Measurements from ENCODE around the gene RNMT.

The RNMT gene

DNA sequence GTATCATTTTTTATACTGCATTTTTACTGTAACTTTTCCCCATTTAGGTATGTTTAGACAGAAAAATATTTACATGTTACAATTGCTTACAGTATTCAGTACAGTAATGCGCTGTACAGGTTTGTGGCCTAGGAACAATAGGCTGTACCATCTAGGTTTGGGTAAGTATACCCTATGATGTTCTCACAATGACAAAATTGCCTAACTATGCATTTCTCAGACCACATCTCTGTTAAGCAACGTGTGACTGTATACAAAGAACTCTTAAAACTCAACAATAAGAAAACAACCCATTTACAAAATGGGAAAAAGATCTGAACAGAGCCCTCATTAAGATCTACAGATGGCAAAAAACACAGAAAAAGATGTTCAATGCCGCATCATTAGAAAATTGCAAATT, 29.5 kb upstream of the RNMT start:
- TF ChIP-seq, protein P1, sequence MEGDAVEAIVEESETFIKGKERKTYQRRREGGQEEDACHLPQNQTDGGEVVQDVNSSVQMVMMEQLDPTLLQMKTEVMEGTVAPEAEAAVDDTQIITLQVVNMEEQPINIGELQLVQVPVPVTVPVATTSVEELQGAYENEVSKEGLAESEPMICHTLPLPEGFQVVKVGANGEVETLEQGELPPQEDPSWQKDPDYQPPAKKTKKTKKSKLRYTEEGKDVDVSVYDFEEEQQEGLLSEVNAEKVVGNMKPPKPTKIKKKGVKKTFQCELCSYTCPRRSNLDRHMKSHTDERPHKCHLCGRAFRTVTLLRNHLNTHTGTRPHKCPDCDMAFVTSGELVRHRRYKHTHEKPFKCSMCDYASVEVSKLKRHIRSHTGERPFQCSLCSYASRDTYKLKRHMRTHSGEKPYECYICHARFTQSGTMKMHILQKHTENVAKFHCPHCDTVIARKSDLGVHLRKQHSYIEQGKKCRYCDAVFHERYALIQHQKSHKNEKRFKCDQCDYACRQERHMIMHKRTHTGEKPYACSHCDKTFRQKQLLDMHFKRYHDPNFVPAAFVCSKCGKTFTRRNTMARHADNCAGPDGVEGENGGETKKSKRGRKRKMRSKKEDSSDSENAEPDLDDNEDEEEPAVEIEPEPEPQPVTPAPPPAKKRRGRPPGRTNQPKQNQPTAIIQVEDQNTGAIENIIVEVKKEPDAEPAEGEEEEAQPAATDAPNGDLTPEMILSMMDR (IDR thresholded peaks at IDR 0.05; ENCODE audit: extremely low read depth, insufficient read depth, missing control alignments) = no peak
- in situ Hi-C loops (cut with MboI; ENCODE audit: low pct_unique_long_range_greater_than_20kb, low sequenced_read_pairs, unreplicated experiment) = no loop called here
- no peak for DNase-seq (ENCODE audit: low spot score)

DNA sequence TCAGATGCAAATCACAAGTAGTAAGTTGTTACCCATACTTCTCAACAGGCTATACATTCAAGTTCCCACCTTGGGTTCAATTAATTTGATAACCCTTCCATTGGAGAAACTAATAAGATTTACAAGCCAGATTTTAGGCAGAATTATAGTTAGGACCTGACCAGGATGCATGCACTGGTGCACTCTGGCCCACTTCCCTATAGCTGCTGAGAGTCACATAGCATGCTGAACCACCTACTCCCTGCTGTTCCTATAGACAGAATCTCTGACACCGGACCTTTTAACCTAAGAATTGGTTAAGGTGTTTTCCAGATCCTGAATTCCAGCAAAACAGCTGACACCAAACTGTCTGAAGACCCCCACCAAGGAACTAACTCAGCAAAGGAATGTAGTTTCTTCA, 26.3 kb upstream of the RNMT start:
- DNase-seq (ENCODE audit: low spot score) = no peak
- in situ Hi-C loops (cut with MboI; ENCODE audit: low pct_unique_long_range_greater_than_20kb, low sequenced_read_pairs, unreplicated experiment) = no loop called here
- TF ChIP-seq, protein P1 (IDR thresholded peaks at IDR 0.05; ENCODE audit: extremely low read depth, insufficient read depth, missing control alignments) = no peak

DNA sequence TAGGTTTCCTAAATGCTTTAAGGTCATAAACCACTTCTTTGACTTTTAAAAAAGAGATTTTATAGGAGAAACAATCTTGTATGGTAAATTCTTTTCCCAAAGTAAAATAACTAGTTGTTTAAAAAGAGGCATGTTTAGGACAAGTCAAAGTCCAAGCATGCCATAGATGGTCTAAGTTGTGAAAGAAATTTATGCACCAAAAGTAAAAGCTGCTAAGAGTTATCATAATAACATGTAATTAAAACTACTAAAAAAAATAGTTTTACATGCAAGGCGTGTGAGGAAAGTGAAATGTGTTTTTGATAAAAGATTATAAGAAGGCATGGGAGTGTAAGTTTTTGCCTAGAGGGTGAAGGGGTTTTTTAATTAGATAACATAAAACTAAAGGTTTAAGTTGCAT, 22.6 kb upstream of the RNMT start:
- in situ Hi-C loops (cut with MboI; ENCODE audit: low pct_unique_long_range_greater_than_20kb, low sequenced_read_pairs, unreplicated experiment) = no loop called here
- TF ChIP-seq, protein P1 (IDR thresholded peaks at IDR 0.05; ENCODE audit: extremely low read depth, insufficient read depth, missing control alignments) = no peak
- DNase-seq (ENCODE audit: low spot score) = no peak

DNA sequence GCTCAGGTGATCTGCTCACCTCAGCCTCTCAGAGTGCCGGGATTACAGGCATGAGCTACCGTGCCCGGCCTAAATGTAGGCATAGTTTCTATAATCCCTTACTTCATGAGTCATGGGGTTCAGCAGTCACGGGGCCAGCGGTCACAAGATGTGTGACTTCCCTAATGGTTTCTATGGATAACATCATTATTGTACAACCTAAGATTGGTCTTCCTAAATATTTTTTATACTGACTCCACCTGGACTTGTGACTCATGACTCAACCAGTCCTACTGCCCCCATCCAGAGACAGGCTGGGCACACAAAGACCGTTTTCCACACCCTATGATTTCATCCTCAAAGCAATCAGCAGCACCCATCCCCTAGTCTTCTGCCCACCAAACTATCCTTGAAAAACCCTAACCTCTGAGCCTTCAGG, 16.1 kb upstream of the RNMT start:
- TF ChIP-seq, protein P1 (IDR thresholded peaks at IDR 0.05; ENCODE audit: extremely low read depth, insufficient read depth, missing control alignments) = no peak
- in situ Hi-C loops (cut with MboI; ENCODE audit: low pct_unique_long_range_greater_than_20kb, low sequenced_read_pairs, unreplicated experiment) = no loop called here
- no peak for DNase-seq (ENCODE audit: low spot score)

DNA sequence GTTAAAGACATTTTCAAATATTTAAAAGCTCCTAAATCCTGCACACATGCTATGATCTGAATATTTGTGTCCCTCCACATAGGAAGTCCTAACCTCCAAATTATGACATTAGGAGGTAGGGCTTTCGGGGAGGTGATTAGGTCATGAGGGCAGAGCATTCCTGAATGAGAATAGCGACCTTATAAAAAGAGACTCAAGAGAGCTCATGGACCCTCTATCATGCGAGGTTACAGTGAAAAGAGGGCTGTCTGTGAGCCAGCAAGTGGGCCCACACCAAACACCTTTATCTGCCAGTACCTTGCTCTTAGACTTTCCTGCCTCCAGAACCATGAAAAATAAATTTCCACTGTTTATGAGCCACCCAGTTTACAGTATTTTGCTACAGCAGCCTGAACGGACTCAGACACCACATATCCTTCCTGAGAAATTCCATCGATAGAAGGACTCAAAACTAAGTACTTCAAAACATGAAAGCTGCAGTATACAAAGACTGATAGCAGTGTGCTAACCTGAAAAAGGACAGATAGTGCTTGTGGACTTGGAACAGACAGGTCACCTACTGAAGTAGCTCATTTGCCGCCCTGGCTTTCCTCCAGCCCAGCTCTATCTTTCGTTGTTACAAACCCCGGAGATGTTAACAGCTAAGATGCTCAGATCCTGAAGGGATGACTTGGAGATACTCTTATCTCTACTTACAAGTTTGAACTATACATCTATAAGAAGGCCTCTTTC, 13.9 kb upstream of the RNMT start:
- TF ChIP-seq, protein P1 (IDR thresholded peaks at IDR 0.05; ENCODE audit: extremely low read depth, insufficient read depth, missing control alignments) = no peak
- DNase-seq (ENCODE audit: low spot score) = no peak

DNA sequence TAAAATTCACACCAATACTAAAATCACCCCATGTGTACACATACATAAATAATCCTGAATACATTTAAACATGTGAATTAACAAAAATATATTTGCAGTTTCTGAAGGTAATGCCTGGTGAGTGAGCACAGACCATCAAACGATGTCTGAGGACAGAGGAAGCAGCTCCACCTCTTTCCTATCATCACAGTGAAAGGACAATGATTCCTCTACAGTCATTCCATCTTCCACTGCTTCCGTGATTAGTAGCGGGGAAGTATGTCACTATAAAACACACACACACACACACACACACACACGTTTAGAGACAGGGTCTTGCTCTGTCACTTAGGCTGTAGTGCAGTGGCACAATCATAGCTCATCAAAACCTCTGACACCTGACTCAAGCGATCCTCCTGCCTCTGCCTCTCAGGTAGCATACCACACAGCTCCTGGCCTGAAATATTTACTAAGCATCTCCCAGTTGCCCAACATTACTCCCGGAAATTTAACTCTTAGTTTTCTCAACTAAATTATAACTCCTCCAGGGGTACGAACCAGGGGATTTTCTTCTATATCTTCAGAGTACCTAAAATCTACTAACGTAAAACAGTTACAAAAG, 12.9 kb upstream of the RNMT start:
- in situ Hi-C loops (cut with MboI; ENCODE audit: low pct_unique_long_range_greater_than_20kb, low sequenced_read_pairs, unreplicated experiment) = no loop called here
- TF ChIP-seq, protein P1 (IDR thresholded peaks at IDR 0.05; ENCODE audit: extremely low read depth, insufficient read depth, missing control alignments) = no peak
- no peak for DNase-seq (ENCODE audit: low spot score)

More for the DNA sequence above, 13.9 kb upstream of the RNMT start:
- in situ Hi-C loops (cut with MboI; ENCODE audit: low pct_unique_long_range_greater_than_20kb, low sequenced_read_pairs, unreplicated experiment) = no loop called here

Data from GM13977 (cell line).